Activated CD8-positive, alpha-beta memory T cell treated with anti-CD3 and anti-CD28 coated beads, Interleukin-2, amount 50 U/mL, for 4 hours (primary cell): ENCODE results near the gene CDCA3.
"Not testable (repeated sequence)": the region's sequence is repeated elsewhere in the genome, so short reads cannot be mapped to it uniquely, and the experiment has no call there.

Source experiments
- DNase-seq: peaks from one replicate; pipeline ENCODE4 v3.0.0-alpha.2; 2020

The CDCA3 gene

GRCh38 chr12:6872073-6873048 lies 21.3 kb upstream of the CDCA3 start:
- DNase-seq, result peak; percentile 87

DNA sequence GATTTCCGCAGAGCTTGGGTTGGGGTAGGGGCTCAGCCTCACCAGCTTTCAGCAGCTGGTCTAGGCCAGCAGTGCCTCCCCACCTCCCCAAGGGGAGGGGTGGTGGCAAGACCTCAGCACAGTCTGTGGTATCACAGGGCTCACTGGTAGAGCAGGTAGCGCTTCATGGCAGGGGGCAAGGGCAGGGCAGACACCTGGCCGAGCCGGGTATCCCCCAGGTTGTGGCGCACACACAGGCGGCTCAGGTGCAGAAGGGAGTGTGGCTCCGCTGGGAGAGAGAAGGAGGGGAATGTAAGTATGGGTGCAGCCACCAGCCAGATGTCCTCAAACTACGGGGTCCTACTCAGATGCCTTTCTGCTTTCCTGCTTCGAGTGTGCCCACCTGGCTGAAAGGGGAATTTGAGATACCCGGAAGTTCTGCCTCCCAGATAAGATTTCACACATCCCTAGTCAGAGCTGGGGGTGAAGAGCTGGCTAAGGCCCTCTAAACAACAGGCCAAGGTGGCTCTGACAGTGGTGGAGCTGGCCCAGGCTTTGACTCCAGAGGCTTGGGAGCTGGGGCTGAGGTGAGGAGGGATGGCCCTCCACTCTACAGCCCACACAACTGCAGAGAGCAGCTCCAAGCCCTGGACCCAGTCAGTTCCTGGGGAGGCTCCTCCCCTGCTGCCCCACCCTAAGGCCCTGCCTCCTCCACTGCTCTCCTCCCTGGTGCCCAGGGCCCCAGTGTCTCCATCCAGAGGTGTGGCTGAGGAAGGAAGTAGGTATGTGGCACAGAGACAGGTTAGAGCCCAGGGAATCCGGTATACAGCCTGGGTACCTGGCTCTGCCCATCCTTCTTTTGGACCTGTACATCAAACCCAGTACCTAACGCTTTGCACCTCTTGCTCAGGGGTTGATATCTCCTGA lies 20.2 kb upstream of the CDCA3 start:
- no peak for DNase-seq

DNA sequence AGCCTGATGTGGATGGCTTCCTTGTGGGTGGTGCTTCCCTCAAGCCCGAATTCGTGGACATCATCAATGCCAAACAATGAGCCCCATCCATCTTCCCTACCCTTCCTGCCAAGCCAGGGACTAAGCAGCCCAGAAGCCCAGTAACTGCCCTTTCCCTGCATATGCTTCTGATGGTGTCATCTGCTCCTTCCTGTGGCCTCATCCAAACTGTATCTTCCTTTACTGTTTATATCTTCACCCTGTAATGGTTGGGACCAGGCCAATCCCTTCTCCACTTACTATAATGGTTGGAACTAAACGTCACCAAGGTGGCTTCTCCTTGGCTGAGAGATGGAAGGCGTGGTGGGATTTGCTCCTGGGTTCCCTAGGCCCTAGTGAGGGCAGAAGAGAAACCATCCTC lies 19.2 kb upstream of the CDCA3 start:
- DNase-seq, result not testable (repeated sequence)

DNA sequence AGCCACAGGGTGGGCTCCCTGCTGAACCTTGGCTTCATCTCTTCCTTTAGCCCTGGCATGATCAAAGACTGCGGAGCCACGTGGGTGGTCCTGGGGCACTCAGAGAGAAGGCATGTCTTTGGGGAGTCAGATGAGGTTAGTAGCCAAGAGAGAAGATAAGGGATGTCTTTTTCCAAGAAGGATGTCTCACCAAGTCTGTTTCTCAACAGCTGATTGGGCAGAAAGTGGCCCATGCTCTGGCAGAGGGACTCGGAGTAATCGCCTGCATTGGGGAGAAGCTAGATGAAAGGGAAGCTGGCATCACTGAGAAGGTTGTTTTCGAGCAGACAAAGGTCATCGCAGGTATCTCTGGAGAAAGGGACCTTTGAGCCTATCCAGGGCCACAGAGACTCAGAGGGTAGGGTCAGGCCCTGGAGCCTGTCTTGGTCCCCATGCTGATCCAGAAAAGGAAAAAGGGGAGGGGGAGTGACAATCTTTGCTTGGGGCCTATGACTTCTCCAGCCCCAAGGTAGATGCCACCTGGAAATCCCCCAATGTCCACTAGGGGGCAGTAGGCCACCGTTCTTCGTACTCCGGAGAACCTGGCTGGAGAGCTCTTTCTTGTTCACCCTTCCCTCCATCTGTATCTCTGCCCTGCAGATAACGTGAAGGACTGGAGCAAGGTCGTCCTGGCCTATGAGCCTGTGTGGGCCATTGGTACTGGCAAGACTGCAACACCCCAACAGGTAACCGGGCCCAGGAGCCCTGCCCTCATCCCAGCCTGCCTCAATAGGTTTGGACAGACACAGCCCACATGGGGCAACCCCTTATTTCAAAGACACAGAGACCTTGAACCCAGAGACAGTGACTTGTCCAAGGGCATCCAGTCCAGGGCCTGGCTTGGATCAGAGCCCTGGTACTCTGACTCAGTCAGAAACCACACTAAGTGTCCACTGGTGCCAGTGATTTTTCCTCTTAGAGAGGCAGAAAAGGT lies 18.2 kb upstream of the CDCA3 start:
- DNase-seq, result peak; percentile 88

GRCh38 chr12:6868211-6869048 lies 17.3 kb upstream of the CDCA3 start:
- no peak for DNase-seq

GRCh38 chr12:6867413-6868210 lies 16.5 kb upstream of the CDCA3 start, which contains the start of gene TPI1:
TSS of gene TPI1 (plus strand) at chr12:6867531. CDS start at chr12:6867567, 36 bp downstream.
- DNase-seq, result peak; percentile 79

GRCh38 chr12:6866920-6867412 lies 15.9 kb upstream of the CDCA3 start:
- no peak for DNase-seq

DNA sequence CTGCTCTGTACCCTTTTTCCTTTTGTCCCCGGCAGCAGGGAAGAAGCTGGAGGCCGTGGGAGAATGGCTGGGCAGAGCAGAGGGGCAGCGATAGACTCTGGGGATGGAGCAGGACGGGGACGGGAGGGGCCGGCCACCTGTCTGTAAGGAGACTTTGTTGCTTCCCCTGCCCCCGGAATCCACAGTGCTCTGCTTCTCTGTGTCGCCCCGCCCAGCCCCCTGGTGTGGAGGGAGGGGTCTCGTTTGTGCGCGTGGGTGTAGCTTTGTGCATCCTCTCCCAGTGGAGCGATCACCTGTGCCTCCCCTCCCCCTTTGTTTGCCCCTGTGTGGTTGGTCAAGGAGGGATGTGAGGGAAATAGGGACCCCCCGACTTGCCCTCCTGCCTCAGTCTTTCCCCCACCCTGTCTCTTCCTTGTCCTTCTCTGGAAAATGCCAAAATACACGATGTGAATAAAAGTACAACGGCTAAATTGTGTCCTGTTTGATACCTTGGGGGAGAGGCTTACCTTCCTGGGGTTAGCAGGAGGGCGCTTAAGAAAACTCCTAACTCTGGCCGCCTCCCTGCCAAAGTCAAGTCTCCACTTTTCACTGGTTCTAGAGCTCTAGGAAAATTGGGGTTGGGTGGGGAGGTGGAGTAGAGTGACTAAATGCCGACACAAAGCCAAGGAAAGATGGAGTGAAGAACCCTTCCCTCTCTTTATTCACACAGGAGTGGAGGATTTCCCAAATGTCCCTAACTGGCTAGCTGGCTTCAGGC lies 15.3 kb upstream of the CDCA3 start:
- no peak for DNase-seq

DNA sequence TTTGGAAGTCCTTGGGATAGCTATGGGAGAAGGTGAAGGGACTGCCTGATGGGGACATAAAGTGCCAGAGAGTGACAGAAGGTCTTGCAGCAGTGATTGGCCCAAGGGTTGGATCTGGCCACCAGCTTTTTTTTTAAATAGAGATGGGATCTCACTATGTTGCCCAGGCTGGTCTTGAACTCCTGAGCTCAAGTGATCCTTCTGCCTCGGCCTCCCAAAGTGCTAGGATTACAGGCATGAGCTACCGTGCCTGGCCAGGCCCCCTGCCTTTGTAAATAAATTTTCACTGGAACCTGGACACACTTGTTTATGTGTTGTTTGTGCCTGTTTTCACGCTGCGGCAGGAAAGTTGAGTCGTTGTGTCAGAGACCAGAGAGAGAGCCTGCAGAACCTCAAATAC lies 14.2 kb upstream of the CDCA3 start:
- not testable (repeated sequence) for DNase-seq

DNA sequence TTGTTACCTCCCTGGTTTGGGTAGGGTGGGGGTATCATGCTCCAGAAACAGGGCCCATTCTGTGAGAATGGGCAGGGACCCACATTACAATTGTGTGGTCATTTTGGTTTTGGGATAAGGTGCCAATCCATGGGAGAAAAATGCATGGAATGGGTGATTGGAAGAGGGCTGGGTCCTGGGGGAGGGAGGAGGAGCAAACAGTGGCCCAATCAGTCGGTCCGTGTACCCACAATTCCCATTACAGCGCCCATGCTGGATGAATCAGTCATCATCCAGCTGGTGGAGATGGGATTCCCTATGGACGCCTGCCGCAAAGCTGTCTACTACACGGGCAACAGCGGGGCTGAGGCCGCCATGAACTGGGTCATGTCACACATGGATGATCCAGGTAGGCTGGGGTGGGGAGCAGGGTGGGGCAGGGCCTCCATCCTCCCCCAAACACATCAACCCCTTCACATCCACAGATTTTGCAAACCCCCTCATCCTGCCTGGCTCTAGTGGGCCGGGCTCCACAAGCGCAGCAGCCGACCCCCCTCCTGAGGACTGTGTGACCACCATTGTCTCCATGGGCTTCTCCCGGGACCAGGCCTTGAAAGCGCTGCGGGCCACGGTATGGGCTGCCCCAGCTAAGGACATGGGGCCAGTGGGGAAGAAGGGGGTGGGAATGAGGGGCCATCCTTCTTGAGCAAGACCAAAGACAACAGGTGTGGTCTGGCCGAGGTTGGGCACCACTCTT lies 12.7 kb upstream of the CDCA3 start:
- DNase-seq, result no peak

- DNase-seq, result no peak
Observed at GRCh38 chr12:6863033-6863432, 11.9 kb upstream of the CDCA3 start.

DNA sequence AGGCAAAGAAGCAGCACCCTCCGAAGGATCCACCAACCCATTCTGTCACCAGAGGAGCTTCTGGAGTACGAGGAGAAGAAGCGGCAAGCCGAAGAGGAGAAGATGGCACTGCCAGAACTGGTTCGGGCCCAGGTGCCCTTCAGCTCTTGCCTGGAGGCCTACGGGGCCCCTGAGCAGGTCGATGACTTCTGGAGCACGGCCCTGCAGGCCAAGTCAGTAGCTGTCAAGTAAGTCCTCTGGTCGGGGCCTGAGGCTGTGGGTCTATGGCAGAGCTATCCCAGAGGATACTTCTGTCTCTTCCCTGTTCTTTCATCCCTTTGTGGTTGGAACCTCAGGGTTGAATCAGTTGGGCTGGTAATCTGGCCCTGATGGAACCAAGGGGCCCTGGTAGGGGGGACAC lies 10.3 kb upstream of the CDCA3 start:
- DNase-seq, result no peak

- DNase-seq, result no peak
Observed at GRCh38 chr12:6860942-6861341, 9.9 kb upstream of the CDCA3 start.

- DNase-seq, result no peak
Observed at GRCh38 chr12:6860116-6860515, 9.0 kb upstream of the CDCA3 start.

- no peak for DNase-seq
Observed at GRCh38 chr12:6858799-6859198, 7.7 kb upstream of the CDCA3 start.

DNA sequence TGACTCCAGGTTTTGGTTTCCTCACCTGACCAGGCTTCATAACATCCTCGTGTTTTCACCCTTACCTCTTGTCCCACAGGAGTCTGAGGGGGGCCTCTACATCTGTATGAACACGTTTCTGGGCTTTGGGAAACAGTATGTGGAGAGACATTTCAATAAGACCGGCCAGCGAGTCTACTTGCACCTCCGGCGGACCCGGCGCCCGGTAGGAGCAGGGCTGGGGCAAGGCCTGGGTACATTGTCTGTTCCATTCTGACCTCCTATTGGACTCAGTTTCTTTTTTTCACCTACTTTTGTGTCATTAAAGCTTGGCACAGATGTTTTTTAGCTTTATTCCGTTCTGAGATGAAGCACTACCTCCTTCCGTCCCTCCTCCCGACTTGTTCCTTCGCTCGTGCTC lies 4.2 kb upstream of the CDCA3 start:
- no peak for DNase-seq

DNA sequence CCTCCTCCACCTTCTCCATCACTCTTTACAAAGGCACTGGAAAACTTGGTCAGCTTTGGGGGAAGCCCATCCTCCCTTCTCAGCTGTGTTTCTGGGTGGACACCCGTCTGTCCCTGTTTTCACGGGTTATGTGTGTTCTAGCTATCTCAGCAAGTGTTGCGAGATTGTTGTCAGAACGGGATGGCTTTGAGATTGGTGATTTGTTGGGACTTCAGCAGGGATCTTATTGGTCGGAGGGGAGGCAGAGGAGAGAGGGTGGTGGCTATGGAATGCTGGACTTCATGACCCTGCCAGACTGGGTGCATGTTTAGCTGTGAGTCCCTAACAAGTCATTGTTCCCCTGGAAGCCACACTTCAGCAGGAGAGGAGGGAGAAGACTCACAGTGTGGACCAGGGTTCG lies 3.0 kb upstream of the CDCA3 start:
- DNase-seq, result no peak

DNA sequence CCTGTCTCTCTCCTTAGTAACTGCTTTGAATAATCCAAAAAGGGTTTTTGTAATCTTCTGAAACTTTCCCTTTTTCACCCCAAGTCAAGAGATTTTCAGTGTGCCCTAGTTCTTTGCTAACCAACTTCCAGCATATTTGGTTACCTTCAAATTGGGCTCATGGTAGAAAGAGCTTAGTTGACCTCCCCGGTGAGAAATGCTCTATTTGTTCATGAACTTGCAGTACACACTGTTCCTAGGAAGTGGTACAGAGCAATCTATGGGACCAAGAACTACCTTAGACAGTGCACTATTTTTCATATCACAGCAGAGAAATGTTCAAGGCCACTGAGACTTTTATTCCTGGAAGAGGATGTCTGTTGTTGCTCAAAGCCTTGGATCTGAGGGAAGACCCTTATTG lies 2.5 kb upstream of the CDCA3 start:
- no peak for DNase-seq
